ENCODE results near the gene HARS1.

The HARS1 gene

GRCh38 chr5:140631831-140632365 lies 59.3 kb downstream of the HARS1 start:
- H4K20me1 ChIP-seq (ENCODE audit: insufficient read depth, low read length) = no peaks in the 10 kb centered on the region
- no peak for TF ChIP-seq EZH2 (IDR thresholded peaks at IDR 0.05; ENCODE audit: borderline replicate concordance, low read depth, low read length, severe bottlenecking)
- no peak for TF ChIP-seq CTCF (IDR thresholded peaks at IDR 0.05; ENCODE audit: borderline replicate concordance, extremely low read depth, low read length, poor library complexity, severe bottlenecking)
- no peaks in the 10 kb centered on the region for H3K4me1 ChIP-seq (ENCODE audit: insufficient read depth, low read length)
- H3K9me3 ChIP-seq (ENCODE audit: insufficient read depth, low read length, severe bottlenecking) = peaks cover 18% of the 10 kb centered on the region
- no peak for DNase-seq
- no peak for ATAC-seq (ENCODE audit: insufficient read depth, low read depth)
- no peak overlapping the region for H3K4me2 ChIP-seq (ENCODE audit: insufficient read depth, low read length)
- no peaks in the 10 kb centered on the region for H3K79me2 ChIP-seq (ENCODE audit: insufficient read depth, low read length)
- H3K36me3 ChIP-seq (ENCODE audit: insufficient read depth, low read length) = no peaks in the 10 kb centered on the region
- H3K27ac ChIP-seq (ENCODE audit: low read length) = no peak overlapping the region
- no peaks in the 10 kb centered on the region for H3K27me3 ChIP-seq (ENCODE audit: insufficient read depth, low read length, poor library complexity)
- H2AFZ ChIP-seq (ENCODE audit: low read depth, low read length) = no peak overlapping the region
- H3K9ac ChIP-seq (ENCODE audit: low read depth, low read length) = no peak overlapping the region
- no peak overlapping the region for H3K4me3 ChIP-seq (ENCODE audit: low read depth in 1 of 2, low read length in 2 of 2)

GRCh38 chr5:140631036-140631417 lies 60.1 kb downstream of the HARS1 start:
- Histone ChIP-seq H3K79me2 (ENCODE audit: insufficient read depth, low read length) (no peaks in the 10 kb centered on the region), H3K4me2 (ENCODE audit: insufficient read depth, low read length) (no peak overlapping the region), H3K36me3 (ENCODE audit: insufficient read depth, low read length) (no peaks in the 10 kb centered on the region), H2AFZ (ENCODE audit: low read depth, low read length) (no peak overlapping the region), H3K4me1 (ENCODE audit: insufficient read depth, low read length) (no peaks in the 10 kb centered on the region), H3K9me3 (ENCODE audit: insufficient read depth, low read length, severe bottlenecking) (peaks cover 18% of the 10 kb centered on the region), H3K27ac (ENCODE audit: low read length) (no peak overlapping the region), H3K27me3 (ENCODE audit: insufficient read depth, low read length, poor library complexity) (no peaks in the 10 kb centered on the region), H3K9ac (ENCODE audit: low read depth, low read length) (no peak overlapping the region), H4K20me1 (ENCODE audit: insufficient read depth, low read length) (no peaks in the 10 kb centered on the region), H3K4me3 (ENCODE audit: low read depth in 1 of 2, low read length in 2 of 2) (no peak overlapping the region)
- DNase-seq (no peak), ATAC-seq (ENCODE audit: insufficient read depth, low read depth) (no peak)
- TF ChIP-seq EZH2 (IDR thresholded peaks at IDR 0.05; ENCODE audit: borderline replicate concordance, low read depth, low read length, severe bottlenecking) (no peak), CTCF (IDR thresholded peaks at IDR 0.05; ENCODE audit: borderline replicate concordance, extremely low read depth, low read length, poor library complexity, severe bottlenecking) (no peak)

- Histone ChIP-seq H3K27me3 (ENCODE audit: insufficient read depth, low read length, poor library complexity) (no peaks in the 10 kb centered on the region), H3K27ac (ENCODE audit: low read length) (no peak overlapping the region), H3K9ac (ENCODE audit: low read depth, low read length) (no peak overlapping the region), H3K4me1 (ENCODE audit: insufficient read depth, low read length) (no peaks in the 10 kb centered on the region), H3K79me2 (ENCODE audit: insufficient read depth, low read length) (no peaks in the 10 kb centered on the region), H3K36me3 (ENCODE audit: insufficient read depth, low read length) (no peaks in the 10 kb centered on the region), H4K20me1 (ENCODE audit: insufficient read depth, low read length) (no peaks in the 10 kb centered on the region), H3K9me3 (ENCODE audit: insufficient read depth, low read length, severe bottlenecking) (peaks cover 18% of the 10 kb centered on the region), H3K4me3 (ENCODE audit: low read depth in 1 of 2, low read length in 2 of 2) (no peak overlapping the region), H2AFZ (ENCODE audit: low read depth, low read length) (no peak overlapping the region), H3K4me2 (ENCODE audit: insufficient read depth, low read length) (no peak overlapping the region)
- ATAC-seq (ENCODE audit: insufficient read depth, low read depth) (no peak), DNase-seq (no peak)
- TF ChIP-seq EZH2 (IDR thresholded peaks at IDR 0.05; ENCODE audit: borderline replicate concordance, low read depth, low read length, severe bottlenecking) (no peak), CTCF (IDR thresholded peaks at IDR 0.05; ENCODE audit: borderline replicate concordance, extremely low read depth, low read length, poor library complexity, severe bottlenecking) (no peak)
Observed at GRCh38 chr5:140630292-140631035, 60.7 kb downstream of the HARS1 start.

Data from DND-41 (cell line).